VCaP (cell line): ENCODE data around the gene SIT1.

Experiments
- H3K27ac ChIP-seq: fragments of 450-650 bp; 2 replicates; pipeline ENCODE4 v1.5.1; 2017
- TF ChIP-seq, protein P1 (sequence below): fragments of 450-650 bp; conservative IDR thresholded peaks from 2 replicates; pipeline ENCODE4 v1.5.1; 2017; ENCODE audit warnings: mild to moderate bottlenecking, moderate library complexity

Gene SIT1

DNA sequence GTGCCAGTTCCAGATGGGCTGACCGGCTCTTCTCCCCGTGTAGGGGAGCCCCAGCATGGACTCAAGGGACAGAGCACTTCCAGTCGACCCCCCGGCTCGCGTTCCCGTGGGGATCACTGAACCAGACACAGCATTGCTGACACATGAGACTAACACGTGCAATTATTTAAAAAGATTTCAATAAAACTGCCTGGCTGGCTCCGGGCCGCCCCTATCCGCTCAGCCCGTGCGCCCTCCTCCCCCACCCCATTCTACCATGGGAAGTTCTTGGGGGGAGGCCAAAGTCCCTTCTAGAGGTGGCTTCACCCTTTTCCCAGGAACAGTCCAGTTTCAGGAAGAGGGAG lies 40.9 kb downstream of the SIT1 start:
- H3K27ac ChIP-seq = no peak overlapping the region
- TF ChIP-seq, protein P1, sequence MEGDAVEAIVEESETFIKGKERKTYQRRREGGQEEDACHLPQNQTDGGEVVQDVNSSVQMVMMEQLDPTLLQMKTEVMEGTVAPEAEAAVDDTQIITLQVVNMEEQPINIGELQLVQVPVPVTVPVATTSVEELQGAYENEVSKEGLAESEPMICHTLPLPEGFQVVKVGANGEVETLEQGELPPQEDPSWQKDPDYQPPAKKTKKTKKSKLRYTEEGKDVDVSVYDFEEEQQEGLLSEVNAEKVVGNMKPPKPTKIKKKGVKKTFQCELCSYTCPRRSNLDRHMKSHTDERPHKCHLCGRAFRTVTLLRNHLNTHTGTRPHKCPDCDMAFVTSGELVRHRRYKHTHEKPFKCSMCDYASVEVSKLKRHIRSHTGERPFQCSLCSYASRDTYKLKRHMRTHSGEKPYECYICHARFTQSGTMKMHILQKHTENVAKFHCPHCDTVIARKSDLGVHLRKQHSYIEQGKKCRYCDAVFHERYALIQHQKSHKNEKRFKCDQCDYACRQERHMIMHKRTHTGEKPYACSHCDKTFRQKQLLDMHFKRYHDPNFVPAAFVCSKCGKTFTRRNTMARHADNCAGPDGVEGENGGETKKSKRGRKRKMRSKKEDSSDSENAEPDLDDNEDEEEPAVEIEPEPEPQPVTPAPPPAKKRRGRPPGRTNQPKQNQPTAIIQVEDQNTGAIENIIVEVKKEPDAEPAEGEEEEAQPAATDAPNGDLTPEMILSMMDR = no peak

DNA sequence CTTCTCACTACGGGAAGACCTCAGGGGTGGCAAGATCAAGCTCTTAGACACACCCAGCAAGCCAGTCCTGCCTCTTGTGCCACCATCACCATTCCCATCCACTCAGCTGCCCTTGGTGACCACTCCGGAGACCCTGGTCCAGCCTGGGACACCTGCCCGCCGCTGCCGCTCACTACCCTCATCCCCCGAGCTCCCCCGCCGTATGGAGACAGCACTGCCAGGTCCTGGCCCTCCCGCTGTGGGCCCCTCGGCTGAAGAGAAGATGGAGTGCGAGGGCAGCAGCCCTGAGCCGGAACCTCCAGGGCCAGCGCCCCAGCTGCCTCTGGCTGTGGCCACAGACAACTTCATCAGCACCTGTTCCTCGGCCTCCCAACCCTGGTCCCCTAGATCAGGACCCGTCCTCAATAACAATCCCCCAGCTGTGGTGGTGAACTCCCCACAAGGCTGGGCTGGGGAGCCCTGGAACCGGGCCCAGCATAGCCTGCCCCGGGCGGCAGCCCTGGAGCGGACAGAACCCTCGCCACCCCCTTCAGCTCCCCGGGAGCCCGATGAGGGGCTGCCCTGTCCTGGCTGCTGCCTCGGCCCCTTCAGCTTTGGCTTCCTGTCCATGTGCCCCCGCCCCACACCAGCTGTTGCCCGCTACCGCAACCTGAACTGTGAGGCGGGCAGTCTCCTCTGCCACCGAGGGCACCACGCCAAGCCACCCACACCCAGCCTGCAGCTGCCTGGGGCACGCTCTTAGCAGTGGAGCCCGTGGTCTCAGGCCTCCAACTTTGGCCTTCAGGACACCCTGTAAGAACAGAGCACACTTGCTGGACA lies 41.5 kb downstream of the SIT1 start:
- no peak overlapping the region for H3K27ac ChIP-seq

DNA sequence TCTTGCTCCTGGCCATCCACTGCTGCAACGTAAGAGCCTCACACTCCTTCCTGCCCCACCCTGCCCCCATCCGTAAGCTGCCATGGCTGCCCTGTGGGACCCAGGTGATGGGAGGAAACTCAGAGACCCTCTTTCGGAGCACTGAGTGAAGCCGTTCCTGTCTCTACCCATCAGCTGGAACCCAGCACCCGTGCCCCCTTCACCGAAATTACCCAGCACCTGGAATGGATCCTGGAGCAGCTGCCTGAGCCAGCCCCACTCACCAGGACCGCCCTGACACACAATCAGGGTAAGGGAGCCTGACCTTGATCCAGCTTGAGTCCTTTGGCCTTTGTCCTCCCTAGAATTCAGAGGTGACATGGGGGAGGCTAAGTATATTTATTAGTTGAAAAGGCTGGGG lies 42.5 kb downstream of the SIT1 start:
- TF ChIP-seq, protein P1 = no peak
- no peak overlapping the region for H3K27ac ChIP-seq

More for the DNA sequence above, 41.5 kb downstream of the SIT1 start:
- TF ChIP-seq, protein P1 = no peak

DNA sequence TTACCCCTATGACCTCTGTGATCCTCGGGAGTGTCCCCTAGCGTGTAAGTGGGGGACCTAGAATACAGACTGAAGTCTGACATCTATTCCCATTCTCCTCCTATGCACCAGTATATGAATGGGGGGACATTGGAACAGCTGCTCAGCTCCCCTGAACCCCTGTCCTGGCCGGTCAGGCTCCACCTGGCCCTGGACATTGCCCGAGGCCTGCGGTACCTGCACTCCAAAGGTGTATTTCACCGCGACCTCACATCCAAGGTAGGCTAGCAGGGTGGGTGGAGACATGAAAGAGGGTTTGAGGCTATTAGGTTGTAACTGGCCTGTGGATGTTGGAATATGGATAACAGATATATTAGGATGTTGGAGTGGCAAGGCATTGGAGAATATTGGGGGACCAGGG lies 44.0 kb downstream of the SIT1 start:
- H3K27ac ChIP-seq = peak overlapping the region; percentile 92; the same call in 1 of the 2 replicates
- TF ChIP-seq, protein P1 = no peak

DNA sequence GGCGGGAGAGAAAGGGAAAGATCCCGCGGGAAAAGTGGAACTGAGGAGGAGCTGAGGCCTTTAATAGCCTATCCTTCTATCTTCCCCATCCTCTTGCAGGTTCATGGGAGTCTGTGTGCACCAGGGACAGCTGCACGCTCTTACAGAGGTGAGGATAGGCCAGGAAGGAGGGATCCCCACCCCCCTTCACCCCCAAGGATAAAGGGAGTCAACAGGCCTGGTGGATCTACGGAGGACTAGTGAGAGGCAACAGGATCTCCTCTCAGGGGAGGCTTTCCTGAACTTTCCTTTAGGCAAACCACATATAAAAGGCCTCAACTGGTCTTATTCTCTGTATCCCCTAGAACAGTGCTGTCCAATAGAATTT lies 44.6 kb downstream of the SIT1 start:
- H3K27ac ChIP-seq = peak overlapping the region; percentile 92
- TF ChIP-seq, protein P1 = no peak

DNA sequence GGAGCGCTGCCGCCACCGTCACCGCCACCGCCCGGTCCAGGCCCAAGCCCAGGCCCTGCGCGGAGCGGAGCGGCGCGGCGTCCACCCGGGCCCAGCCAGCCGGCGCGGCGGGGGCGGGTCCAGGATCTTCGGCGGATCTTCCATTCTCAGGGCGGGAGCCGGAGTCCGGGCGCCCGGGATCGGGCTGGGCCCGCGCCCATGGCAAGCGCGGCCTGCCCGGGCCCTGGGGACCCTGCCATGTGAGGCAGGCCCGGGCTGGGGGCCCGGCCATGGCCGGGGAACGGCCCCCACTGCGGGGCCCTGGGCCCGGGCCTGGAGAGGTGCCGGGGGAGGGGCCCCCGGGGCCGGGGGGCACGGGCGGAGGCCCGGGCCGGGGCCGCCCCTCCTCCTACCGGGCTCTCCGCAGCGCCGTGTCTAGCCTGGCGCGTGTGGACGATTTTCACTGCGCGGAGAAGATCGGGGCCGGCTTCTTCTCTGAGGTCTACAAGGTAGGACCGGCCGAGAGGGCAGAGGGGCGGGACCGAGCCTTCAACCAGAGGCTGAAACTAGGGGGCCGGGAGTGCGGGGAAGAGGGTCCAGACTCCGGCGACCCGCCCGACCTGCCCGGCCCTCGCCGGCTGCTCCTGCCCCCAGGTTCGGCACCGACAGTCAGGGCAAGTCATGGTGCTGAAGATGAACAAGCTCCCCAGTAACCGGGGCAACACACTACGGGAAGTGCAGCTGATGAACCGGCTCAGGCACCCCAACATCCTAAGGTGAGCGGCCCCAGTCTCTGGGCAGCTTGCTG lies 45.2 kb downstream of the SIT1 start:
- TF ChIP-seq, protein P1 = no peak
- peak overlapping the region; percentile 92 for H3K27ac ChIP-seq

DNA sequence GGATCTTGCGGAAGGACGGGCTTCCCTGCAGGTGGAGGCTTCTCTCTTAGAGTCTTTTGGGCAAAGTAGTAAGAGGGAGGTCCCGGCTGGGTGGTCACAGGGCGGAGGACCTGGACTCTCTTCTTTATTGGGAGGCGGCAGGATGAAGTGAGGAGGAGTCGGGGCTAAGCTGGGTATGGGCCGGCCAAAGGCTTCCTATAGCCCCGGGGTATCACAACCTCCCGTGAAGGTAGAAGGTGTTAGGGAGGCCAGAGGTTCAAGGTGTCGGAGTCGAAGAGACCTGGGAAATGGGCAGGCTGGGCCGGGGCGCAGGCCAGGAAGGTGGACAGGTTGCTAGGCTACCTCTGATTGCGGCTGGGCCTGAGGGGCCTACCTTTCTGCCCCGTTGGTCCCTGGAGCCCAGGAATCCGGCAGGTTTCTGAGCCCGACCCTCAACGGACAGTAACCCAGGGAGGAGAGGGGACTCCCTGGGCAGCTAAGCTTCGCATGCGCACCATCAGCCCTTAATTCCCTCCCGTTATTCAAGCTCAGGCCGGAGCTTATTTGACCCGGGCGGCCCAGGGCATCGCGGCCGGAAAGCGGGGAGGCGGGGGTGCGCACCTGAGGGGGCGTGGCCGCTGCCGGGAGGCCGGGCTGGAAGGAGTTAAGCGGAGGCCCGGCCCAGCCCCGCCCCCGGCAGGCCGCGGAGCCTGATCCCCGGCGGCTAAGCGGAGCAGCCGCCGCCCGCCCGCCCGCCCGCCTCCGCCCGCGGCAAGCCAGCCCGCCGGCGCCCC lies 46.0 kb downstream of the SIT1 start, which contains the start of gene TESK1:
Gene TESK1, plus strand, starts transcription at position 685 of the 773 bp plus-strand sequence. CDS start 358 bp downstream, outside the sequence.
- peak within 1 kb of the TSS; percentile 92 for H3K27ac ChIP-seq
- TF ChIP-seq, protein P1 = no peak
